ENCODE results near the gene BRIX1.
A peak's percentile ranks its signal among the peaks of the same experiment; 100 is the strongest.

The BRIX1 gene

DNA sequence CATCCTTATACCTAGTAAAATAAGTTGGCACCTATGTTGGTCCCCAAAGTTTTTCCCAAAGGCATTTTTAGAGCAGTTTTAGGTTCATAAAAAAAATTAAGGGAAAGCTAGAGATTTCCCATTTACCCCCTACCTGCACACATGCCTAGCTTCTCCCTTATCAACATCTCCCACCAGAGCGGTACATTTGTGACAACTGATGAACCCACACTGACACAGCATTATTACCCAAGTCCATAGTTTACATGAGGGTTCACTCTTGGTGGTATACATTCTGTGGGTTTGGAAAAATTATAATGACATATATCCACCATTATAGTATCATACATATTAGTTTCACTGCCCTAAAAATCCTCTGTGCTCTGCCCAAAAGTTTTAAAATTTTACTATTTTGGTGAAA, 12.3 kb upstream of the BRIX1 start:
- no peak for DNase-seq (ENCODE audit: low read depth)
- H3K4me3 ChIP-seq (ENCODE audit: control insufficient read depth, low read depth, low read length) = no peak overlapping the region
- TF ChIP-seq, protein P1, sequence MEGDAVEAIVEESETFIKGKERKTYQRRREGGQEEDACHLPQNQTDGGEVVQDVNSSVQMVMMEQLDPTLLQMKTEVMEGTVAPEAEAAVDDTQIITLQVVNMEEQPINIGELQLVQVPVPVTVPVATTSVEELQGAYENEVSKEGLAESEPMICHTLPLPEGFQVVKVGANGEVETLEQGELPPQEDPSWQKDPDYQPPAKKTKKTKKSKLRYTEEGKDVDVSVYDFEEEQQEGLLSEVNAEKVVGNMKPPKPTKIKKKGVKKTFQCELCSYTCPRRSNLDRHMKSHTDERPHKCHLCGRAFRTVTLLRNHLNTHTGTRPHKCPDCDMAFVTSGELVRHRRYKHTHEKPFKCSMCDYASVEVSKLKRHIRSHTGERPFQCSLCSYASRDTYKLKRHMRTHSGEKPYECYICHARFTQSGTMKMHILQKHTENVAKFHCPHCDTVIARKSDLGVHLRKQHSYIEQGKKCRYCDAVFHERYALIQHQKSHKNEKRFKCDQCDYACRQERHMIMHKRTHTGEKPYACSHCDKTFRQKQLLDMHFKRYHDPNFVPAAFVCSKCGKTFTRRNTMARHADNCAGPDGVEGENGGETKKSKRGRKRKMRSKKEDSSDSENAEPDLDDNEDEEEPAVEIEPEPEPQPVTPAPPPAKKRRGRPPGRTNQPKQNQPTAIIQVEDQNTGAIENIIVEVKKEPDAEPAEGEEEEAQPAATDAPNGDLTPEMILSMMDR (IDR thresholded peaks at IDR 0.05; ENCODE audit: control insufficient read depth, insufficient read depth, low read depth, low read length, missing control alignments) = no peak

DNA sequence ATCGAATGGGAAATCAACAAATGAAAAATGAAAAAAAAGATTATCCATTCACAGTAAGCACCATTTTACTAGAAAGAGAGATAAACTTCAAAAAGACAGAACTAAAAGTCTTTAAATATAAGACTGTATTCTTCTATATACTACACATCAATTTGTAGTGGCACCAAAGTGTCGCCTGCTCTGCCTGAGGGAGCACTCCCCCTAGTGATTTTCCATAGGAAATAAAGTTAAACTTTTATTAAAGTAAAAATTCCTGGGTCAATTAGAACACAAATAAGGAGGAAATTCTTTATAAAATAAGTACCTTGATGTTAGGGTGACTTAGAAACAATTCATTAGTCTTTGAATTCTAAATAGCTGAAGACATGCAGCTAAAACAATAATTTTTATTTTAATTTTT, 9.9 kb upstream of the BRIX1 start:
- no peak for DNase-seq (ENCODE audit: low read depth)
- H3K4me3 ChIP-seq (ENCODE audit: control insufficient read depth, low read depth, low read length) = no peak overlapping the region
- TF ChIP-seq, protein P1 (IDR thresholded peaks at IDR 0.05; ENCODE audit: control insufficient read depth, insufficient read depth, low read depth, low read length, missing control alignments) = peak; percentile 45

DNA sequence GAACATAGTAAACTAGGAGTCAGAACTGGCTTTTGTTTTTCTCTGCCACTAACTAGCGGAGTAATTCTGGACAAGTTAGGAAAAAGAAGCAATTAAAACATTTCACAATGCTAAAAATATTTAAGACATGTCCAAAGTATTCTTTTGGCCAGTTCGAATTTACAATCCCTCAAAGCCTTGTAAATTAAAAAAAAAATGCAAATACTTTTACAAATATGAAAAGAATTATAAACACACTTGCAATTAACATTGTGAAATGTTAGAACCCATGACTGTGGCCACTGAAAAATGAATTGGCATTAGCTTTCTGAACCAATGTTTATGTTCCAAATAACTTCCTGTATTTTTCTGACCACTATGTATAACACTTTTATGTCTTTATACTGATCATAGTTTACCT, 2.4 kb upstream of the BRIX1 start:
- DNase-seq (ENCODE audit: low read depth) = peak; percentile 74
- no peak overlapping the region for H3K4me3 ChIP-seq (ENCODE audit: control insufficient read depth, low read depth, low read length)
- TF ChIP-seq, protein P1 (IDR thresholded peaks at IDR 0.05; ENCODE audit: control insufficient read depth, insufficient read depth, low read depth, low read length, missing control alignments) = no peak

DNA sequence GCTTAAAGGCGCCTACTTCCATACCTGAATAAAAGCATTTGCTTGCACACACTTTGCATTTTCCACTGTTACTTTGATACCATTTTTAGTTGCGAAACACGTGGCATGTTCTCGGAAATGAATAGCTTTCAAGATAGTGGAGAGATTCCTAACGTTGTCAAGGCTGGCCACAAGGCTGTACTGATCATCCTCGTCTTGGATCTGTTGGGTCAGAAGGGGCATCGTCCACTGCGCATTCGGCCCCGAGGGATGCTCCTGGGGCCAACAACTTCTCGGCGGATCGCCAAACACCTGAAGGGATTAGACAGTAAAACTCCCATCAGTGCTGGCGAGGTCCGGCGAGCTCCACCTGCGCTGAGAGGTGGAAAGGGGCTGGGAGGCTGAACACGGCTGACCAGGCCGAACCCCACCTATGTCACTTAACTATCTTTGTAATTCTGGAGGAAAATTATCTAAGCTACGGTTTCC, 806 bp upstream of the BRIX1 start:
- TF ChIP-seq, protein P1 (IDR thresholded peaks at IDR 0.05; ENCODE audit: control insufficient read depth, insufficient read depth, low read depth, low read length, missing control alignments) = no peak

DNA sequence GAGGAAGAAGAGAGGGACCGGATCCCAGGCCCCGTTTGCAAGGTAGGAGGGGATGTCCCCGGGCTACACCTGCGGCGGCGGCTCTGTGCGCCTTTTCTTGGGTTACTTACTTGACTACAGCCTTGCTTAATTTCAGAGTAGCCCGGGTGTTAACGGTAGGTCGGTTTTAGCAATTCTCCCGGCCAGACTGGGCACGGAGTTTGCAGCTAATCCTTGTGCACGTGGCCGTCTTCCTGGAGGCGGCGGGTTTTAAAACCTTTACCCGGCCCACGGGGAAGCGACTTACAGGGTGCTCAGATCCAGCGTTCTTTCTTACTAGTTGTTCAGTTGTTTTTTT, 313 bp downstream of the BRIX1 start:
- peak overlapping the region; percentile 99 for H3K4me3 ChIP-seq (ENCODE audit: control insufficient read depth, low read depth, low read length)
- DNase-seq (ENCODE audit: low read depth) = no peak
- TF ChIP-seq, protein P1 (IDR thresholded peaks at IDR 0.05; ENCODE audit: control insufficient read depth, insufficient read depth, low read depth, low read length, missing control alignments) = no peak

More for the DNA sequence above, 806 bp upstream of the BRIX1 start:
- DNase-seq (ENCODE audit: low read depth) = no peak
- peak overlapping the region; percentile 99 for H3K4me3 ChIP-seq (ENCODE audit: control insufficient read depth, low read depth, low read length)

DNA sequence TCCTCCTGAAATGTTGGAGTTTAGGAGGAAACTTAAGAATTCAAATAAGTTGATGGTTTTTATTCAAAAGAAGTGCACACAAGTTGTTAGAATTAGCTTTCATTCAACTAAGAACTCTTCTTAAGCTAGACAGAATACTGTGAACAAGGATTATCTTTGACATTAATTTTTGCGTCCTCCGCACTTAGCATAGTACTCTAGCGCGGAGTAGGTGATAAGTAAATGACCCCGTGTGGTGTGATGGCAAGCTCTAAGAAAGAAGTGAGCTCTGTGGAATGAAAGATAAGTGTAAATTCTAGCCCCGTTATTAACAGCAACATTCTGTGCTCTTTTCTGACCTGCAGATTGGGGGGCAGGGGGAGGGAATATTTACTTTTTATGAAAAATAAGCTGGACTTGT, 1.0 kb downstream of the BRIX1 start:
- TF ChIP-seq, protein P1 (IDR thresholded peaks at IDR 0.05; ENCODE audit: control insufficient read depth, insufficient read depth, low read depth, low read length, missing control alignments) = no peak
- H3K4me3 ChIP-seq (ENCODE audit: control insufficient read depth, low read depth, low read length) = peak overlapping the region; percentile 99
- DNase-seq (ENCODE audit: low read depth) = no peak

DNA sequence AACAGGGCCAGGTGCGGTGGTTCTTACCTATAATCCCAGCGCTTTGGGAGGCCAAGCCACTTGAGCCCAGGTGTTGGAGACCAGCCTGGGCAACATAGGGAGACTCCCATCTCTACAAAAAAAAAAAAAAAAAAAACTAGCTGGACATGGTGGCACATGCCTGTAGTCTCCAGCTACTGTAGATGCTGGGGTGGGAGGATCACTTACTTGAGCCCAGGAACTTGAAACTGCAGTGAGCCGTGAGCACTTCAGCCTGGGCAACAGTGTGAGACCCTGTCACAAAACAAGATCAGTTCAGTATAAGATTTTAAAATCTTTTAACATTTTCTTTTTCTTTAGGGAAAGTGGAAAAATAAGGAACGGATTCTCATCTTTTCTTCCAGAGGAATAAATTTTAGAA, 2.5 kb downstream of the BRIX1 start:
- DNase-seq (ENCODE audit: low read depth) = no peak
- TF ChIP-seq, protein P1 (IDR thresholded peaks at IDR 0.05; ENCODE audit: control insufficient read depth, insufficient read depth, low read depth, low read length, missing control alignments) = no peak
- H3K4me3 ChIP-seq (ENCODE audit: control insufficient read depth, low read depth, low read length) = peak overlapping the region; percentile 5; the same call in 1 of the 2 replicates
